Suppressor macrophage treated with lipopolysaccharide for 4 hours (primary cell): Measurements from ENCODE around the gene RANBP1.

ENCODE experiments used
- DNase-seq: peaks from one replicate; pipeline ENCODE4 v3.0.0-alpha.2; 2020

Gene RANBP1

DNA sequence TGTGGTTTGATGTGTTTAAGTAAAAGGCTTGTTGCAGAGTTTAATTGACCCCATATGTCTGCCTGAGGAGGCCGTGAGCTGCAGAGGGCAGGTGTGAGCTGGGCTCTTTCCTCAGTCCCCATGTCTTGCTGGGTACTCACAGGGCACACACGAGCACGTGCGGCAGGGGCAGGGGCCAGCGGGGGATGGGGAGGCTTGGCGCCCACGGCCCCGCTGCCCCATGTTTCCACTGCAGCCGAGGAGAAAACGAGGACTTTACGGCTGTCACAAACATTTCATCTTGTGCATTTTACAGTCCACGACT lies 59.6 kb downstream of the RANBP1 start:
- DNase-seq: no peak

DNA sequence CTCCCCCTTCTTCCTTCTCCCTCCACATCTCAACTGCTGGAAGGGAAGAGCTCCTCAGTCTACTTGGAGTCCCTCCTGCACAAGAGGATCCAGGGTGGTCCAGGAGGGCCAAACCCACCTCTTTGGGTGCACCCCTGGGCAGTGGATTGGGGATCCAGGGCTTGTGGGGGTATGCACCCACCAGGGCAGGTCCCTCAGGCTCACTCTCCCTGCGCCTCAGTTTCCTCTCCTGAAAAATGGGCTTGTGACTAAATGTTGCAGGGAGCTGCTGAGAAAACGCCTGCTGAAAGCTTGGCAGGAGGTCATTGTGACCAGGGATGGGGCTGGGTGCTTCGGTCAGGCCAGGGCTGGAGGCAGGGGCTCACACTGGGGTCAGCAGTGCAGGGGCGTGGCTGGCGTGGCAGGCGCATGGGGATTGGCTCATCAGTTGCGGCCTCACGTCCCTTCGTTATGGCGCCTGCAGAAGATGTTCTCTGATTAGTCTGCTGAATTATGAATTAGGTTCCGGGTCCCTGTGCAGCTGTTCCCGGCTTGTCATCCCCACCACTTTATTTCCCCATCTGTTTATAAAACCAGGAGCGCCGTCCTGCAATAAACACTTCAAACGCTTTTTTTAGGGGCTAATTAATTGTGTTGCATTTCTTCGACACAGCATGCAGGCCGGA lies 60.6 kb downstream of the RANBP1 start:
- no peak for DNase-seq
